D721Med (cell line): ENCODE measurements around the gene PRAMEF5.
"Not testable (repeated sequence)": the region's sequence is repeated elsewhere in the genome, so short reads cannot be mapped to it uniquely, and the experiment has no call there.

Experiments used
- DNase-seq: peaks from one replicate; pipeline ENCODE4 v3.0.0; 2011; ENCODE audit warnings: low spot score; ENCODE audit not compliant: insufficient read length
- FAIRE-seq: peaks from 2 replicates; lab custom pipeline; 2011; peaks lifted over from hg19 to GRCh38; lab: Jason Lieb, UNC
- CTCF ChIP-seq: IDR thresholded peaks from 2 replicates; pipeline ENCODE4 v1.5.1; 2012; ENCODE audit warnings: mild to moderate bottlenecking, control low read depth; ENCODE audit not compliant: insufficient read depth; ENCODE audit errors: missing control alignments

Gene PRAMEF5

GRCh38 chr1:13253898-13254297 lies at the start of gene PRAMEF5:
Gene PRAMEF5 (plus strand): TSS chr1:13254198. CDS start chr1:13259269, 5,071 bp downstream.
- FAIRE-seq, DNase-seq: not testable (repeated sequence)

- not testable (repeated sequence) for FAIRE-seq, DNase-seq
Measured at GRCh38 chr1:13208712-13209111, 45.3 kb upstream of the PRAMEF5 start.

GRCh38 chr1:13216619-13217018 lies 37.4 kb upstream of the PRAMEF5 start:
- not testable (repeated sequence) for DNase-seq, FAIRE-seq

GRCh38 chr1:13219203-13219602 lies 34.8 kb upstream of the PRAMEF5 start:
- not testable (repeated sequence) for FAIRE-seq, DNase-seq

GRCh38 chr1:13222788-13223187 lies 31.2 kb upstream of the PRAMEF5 start:
- FAIRE-seq, DNase-seq: not testable (repeated sequence)

- no peak for TF ChIP-seq CTCF
- FAIRE-seq: no peak
- DNase-seq: no peak
Measured at GRCh38 chr1:13224480-13225060, 29.4 kb upstream of the PRAMEF5 start.

- DNase-seq, FAIRE-seq: not testable (repeated sequence)
Measured at GRCh38 chr1:13225675-13226204, 28.3 kb upstream of the PRAMEF5 start, which contains the start of gene PRAMEF18. Gene PRAMEF18 (minus strand): TSS chr1:13226154. CDS start chr1:13226106, 48 bp downstream.

- not testable (repeated sequence) for FAIRE-seq, DNase-seq
Measured at GRCh38 chr1:13227271-13228055, 26.5 kb upstream of the PRAMEF5 start.

GRCh38 chr1:13228343-13228781 lies 25.6 kb upstream of the PRAMEF5 start:
- TF ChIP-seq CTCF: peak; percentile 45
- DNase-seq: no peak
- FAIRE-seq: no peak

GRCh38 chr1:13230096-13230495 lies 23.9 kb upstream of the PRAMEF5 start:
- not testable (repeated sequence) for DNase-seq, FAIRE-seq

- FAIRE-seq: not testable (repeated sequence)
Measured at GRCh38 chr1:13230601-13231000, 23.4 kb upstream of the PRAMEF5 start.

GRCh38 chr1:13231061-13231750 lies 22.8 kb upstream of the PRAMEF5 start:
- not testable (repeated sequence) for DNase-seq, FAIRE-seq

More at GRCh38 chr1:13230601-13231000, 23.4 kb upstream of the PRAMEF5 start:
- DNase-seq: not testable (repeated sequence)

GRCh38 chr1:13232056-13232455 lies 21.9 kb upstream of the PRAMEF5 start:
- not testable (repeated sequence) for FAIRE-seq, DNase-seq

- FAIRE-seq, DNase-seq: not testable (repeated sequence)
Measured at GRCh38 chr1:13234057-13234456, 19.9 kb upstream of the PRAMEF5 start.

GRCh38 chr1:13237572-13237971 lies 16.4 kb upstream of the PRAMEF5 start:
- DNase-seq: not testable (repeated sequence)

GRCh38 chr1:13239633-13240032 lies 14.4 kb upstream of the PRAMEF5 start:
- FAIRE-seq, DNase-seq: not testable (repeated sequence)

More at GRCh38 chr1:13237572-13237971, 16.4 kb upstream of the PRAMEF5 start:
- FAIRE-seq: not testable (repeated sequence)
